ENCODE data around the gene GPR176.

Gene GPR176

GRCh38 chr15:39785841-39786240 is 134.2 kb downstream of the GPR176 start:
- DNase-seq (ENCODE audit: low read depth in 2 of 2, low spot score in 1 of 2): no peak

GRCh38 chr15:39785139-39785538 is 134.9 kb downstream of the GPR176 start:
- DNase-seq (ENCODE audit: low read depth in 2 of 2, low spot score in 1 of 2): no peak

- DNase-seq (ENCODE audit: low read depth in 2 of 2, low spot score in 1 of 2): no peak
Observed at GRCh38 chr15:39784638-39785037, 135.4 kb downstream of the GPR176 start.

- no peak for DNase-seq (ENCODE audit: low read depth in 2 of 2, low spot score in 1 of 2)
Observed at GRCh38 chr15:39784125-39784524, 135.9 kb downstream of the GPR176 start.

- no peak for DNase-seq (ENCODE audit: low read depth in 2 of 2, low spot score in 1 of 2)
Observed at GRCh38 chr15:39783244-39783820, 136.7 kb downstream of the GPR176 start.

GRCh38 chr15:39782441-39783138 is 137.5 kb downstream of the GPR176 start, which contains the start of gene FSIP1:
Gene FSIP1, minus strand, starts transcription at chr15:39782841. Its CDS starts 6,317 bp downstream, at chr15:39776524.
- peak; percentile 88 to 91 for DNase-seq (ENCODE audit: low read depth in 2 of 2, low spot score in 1 of 2)

- no peak for DNase-seq (ENCODE audit: low read depth in 2 of 2, low spot score in 1 of 2)
Observed at GRCh38 chr15:39781967-39782302, 138.1 kb downstream of the GPR176 start.

- no peak for DNase-seq (ENCODE audit: low read depth in 2 of 2, low spot score in 1 of 2)
Observed at GRCh38 chr15:39781147-39781966, 138.7 kb downstream of the GPR176 start.

- no peak for DNase-seq (ENCODE audit: low read depth in 2 of 2, low spot score in 1 of 2)
Observed at GRCh38 chr15:39778021-39778420, 142.0 kb downstream of the GPR176 start.

- DNase-seq (ENCODE audit: low read depth in 2 of 2, low spot score in 1 of 2): no peak
Observed at GRCh38 chr15:39777496-39777895, 142.6 kb downstream of the GPR176 start.

- no peak for DNase-seq (ENCODE audit: low read depth in 2 of 2, low spot score in 1 of 2)
Observed at GRCh38 chr15:39776068-39776467, 144.0 kb downstream of the GPR176 start.

GRCh38 chr15:39774688-39775267 is 145.3 kb downstream of the GPR176 start:
- no peak for DNase-seq (ENCODE audit: low read depth in 2 of 2, low spot score in 1 of 2)

GRCh38 chr15:39770748-39771689 is 149.0 kb downstream of the GPR176 start:
- DNase-seq (ENCODE audit: low read depth in 2 of 2, low spot score in 1 of 2): no peak

GRCh38 chr15:39767921-39768320 is 152.1 kb downstream of the GPR176 start:
- DNase-seq (ENCODE audit: low read depth in 2 of 2, low spot score in 1 of 2): no peak

- DNase-seq (ENCODE audit: low read depth in 2 of 2, low spot score in 1 of 2): no peak
Observed at GRCh38 chr15:39761006-39761405, 159.1 kb downstream of the GPR176 start.

- DNase-seq (ENCODE audit: low read depth in 2 of 2, low spot score in 1 of 2): no peak
Observed at GRCh38 chr15:39756806-39757522, 163.1 kb downstream of the GPR176 start.

- no peak for DNase-seq (ENCODE audit: low read depth in 2 of 2, low spot score in 1 of 2)
Observed at GRCh38 chr15:39752991-39753390, 167.1 kb downstream of the GPR176 start.

GRCh38 chr15:39752246-39752645 is 167.8 kb downstream of the GPR176 start:
- DNase-seq (ENCODE audit: low read depth in 2 of 2, low spot score in 1 of 2): no peak
